Right lobe of liver (tissue), 6 donors: ENCODE data around the gene BEST2. TPM values are rescaled to one million over a fixed set of nuclear protein-coding genes. Genes with fewer than 3 reads are reported as not detected.
A peak's percentile ranks its signal among the peaks of the same experiment; 100 is the strongest.

Experiments
- ATAC-seq, 4 donors: fragments of 200-7000 bp; cut with Tn5 transposase; one replicate each; pipeline ENCODE4 v1.9.1; 2020; ENCODE audit warnings: mild to moderate bottlenecking in 4 of 4, moderate library complexity in 4 of 4
- DNase-seq, 3 donors: peaks; one replicate each; pipeline ENCODE4 v3.0.0-alpha.2; 2020
- H3K27ac ChIP-seq, 3 donors: fragments of 200-600 bp; one replicate each; pipeline ENCODE4 v1.8.0; 2022
- H3K27me3 ChIP-seq, 2 donors: fragments of 200-600 bp; one replicate each; pipeline ENCODE4 v1.8.0; 2022
- H3K36me3 ChIP-seq, 4 donors: fragments of 200-600 bp; sonication (generic) in 1 of 4; one replicate each; pipeline versions ENCODE4 v1.5.1 to v1.8.0; 2017 to 2022; ENCODE audit warnings: control low read depth in 1 of 4
- H3K4me1 ChIP-seq, 4 donors: fragments of 200-600 bp; sonication (generic) in 1 of 4; one replicate each; pipeline versions ENCODE4 v1.5.1 to v1.8.0; 2017 to 2022; ENCODE audit warnings: control low read depth in 1 of 4
- H3K4me3 ChIP-seq, 3 donors: fragments of 200-600 bp; one replicate each; pipeline ENCODE4 v1.8.0; 2022
- H3K9me3 ChIP-seq, 4 donors: fragments of 200-600 bp; sonication (generic) in 1 of 4; one replicate each; pipeline versions ENCODE4 v1.5.1 to v1.8.0; 2017 to 2022; ENCODE audit warnings: control low read depth in 1 of 4
- POLR2A ChIP-seq: fragments of 450-650 bp; IDR thresholded peaks from one replicate; pipeline ENCODE4 v1.6.1; 2017; ENCODE audit warnings: antibody characterized with exemption, mild to moderate bottlenecking
- WGBS: methylation state at CpG from one replicate; pipeline ENCODE4 v1.1.6; 2018; ENCODE audit warnings: low coverage, low lambda C conversion rate; ENCODE audit not compliant: insufficient coverage; ENCODE audit errors: missing lambda C conversion rate; 5-methylcytosine and 5-hydroxymethylcytosine counted together
- intact Hi-C, 2 donors: fragments of 100-400 bp; cut with DNase I; formaldehyde crosslinking; loops; one replicate each; pipeline versions ENCODE4 v1.11.2 to v1.14.1; 2022
- total RNA-seq, 6 experiments: library from RNA; depleted of rRNA in 2 of 6; stranded (reverse); fragments of >200 nt in 2 of 6; fragmentation: NEBNext Ultra II Directional in 3 of 6; extraction: Animal tissue kit (Norgen Biotek cat#: 25700) in 3 of 6; gene quantifications; one replicate each; pipeline versions ENCODE4 v1.1.0 to v1.2.4, GENCODE V29; 2016 to 2023
- TF ChIP-seq, protein P1 (sequence below), 4 donors: fragments of 200-600 bp in 3 of 4; fragments of 450-650 bp in 1 of 4; IDR thresholded peaks; one replicate each; pipeline versions ENCODE4 v1.5.1 to v1.8.0; 2016 to 2022; ENCODE audit warnings: antibody characterized with exemption in 4 of 4, mild to moderate bottlenecking in 2 of 4
- donor health status: DM: no; HTN: yes; CAD: no.
- donor health status: DM: no; HTN: no; CAD: no.
- donor health status: DM: no; HTN: no; CAD: no.
- donor health status: DM: no; HTN: yes; CAD: no.
- donor health status: DM: no; HTN: yes; CAD: no.

The BEST2 gene
- total RNA-seq, 6 experiments from 2014 or later = not detected

DNA sequence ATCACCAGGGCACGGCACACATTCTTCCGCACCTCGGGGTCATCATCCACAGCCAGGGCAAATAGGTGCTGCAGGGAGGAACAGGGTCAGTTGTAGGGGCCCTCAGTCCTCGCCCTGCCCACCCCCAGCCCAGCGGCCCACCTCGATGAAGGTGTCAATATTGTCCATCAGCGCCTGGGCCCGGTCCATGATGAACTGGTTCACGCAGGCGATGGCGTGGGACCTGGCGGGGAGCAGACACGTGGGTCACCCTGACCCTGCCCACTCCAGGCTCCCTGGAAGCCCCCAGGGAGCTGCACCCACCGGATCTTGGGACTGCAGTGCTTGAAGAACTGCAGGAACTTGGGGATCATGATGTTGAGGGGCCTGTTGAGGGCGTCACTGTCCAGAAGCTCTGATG is 36.5 kb upstream of the BEST2 start:
- Histone ChIP-seq H3K4me1 (peaks cover 0 to 3% (median under 1%) of the 10 kb centered on the region in 4 donors), H3K9me3 (no peaks in the 10 kb centered on the region), H3K27me3 (no peaks in the 10 kb centered on the region), H3K27ac (no peak overlapping the region), H3K4me3 (no peak overlapping the region), H3K36me3 (peaks cover 23 to 54% (median 38%) of the 10 kb centered on the region in 4 donors)
- no peak for ATAC-seq
- intact Hi-C loops = no loop called here
- no CpG with 5 or more reads among the region's 15 CpGs for WGBS
- DNase-seq = no peak
- no peak for TF ChIP-seq POLR2A
- TF ChIP-seq, protein P1, sequence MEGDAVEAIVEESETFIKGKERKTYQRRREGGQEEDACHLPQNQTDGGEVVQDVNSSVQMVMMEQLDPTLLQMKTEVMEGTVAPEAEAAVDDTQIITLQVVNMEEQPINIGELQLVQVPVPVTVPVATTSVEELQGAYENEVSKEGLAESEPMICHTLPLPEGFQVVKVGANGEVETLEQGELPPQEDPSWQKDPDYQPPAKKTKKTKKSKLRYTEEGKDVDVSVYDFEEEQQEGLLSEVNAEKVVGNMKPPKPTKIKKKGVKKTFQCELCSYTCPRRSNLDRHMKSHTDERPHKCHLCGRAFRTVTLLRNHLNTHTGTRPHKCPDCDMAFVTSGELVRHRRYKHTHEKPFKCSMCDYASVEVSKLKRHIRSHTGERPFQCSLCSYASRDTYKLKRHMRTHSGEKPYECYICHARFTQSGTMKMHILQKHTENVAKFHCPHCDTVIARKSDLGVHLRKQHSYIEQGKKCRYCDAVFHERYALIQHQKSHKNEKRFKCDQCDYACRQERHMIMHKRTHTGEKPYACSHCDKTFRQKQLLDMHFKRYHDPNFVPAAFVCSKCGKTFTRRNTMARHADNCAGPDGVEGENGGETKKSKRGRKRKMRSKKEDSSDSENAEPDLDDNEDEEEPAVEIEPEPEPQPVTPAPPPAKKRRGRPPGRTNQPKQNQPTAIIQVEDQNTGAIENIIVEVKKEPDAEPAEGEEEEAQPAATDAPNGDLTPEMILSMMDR (IDR thresholded peaks at IDR 0.05) = no peak

DNA sequence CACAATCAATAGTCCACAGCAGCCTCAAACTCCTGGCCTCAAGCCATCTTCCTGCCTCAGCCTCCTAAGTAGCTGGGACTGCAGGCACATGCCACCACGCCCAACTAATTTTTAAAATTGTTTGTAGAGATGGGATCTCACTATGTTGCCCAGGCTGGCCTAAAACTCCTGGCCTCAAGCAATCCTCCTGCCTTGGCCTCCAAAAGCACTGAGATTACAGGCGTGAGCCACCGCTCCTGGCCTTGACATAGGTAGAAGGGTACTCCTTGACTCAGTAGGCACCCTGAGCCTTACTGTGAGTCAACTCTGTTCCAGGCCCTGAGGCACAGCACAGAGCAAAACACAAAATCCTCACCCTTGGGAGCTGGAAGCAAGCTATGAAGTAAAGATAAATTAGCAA is 35.7 kb upstream of the BEST2 start:
- intact Hi-C loops = no loop called here
- WGBS = 77% methylated on average over 2 of the region's 3 CpGs
- ATAC-seq (peak in 1 of 4 donors; percentile 40), DNase-seq (no peak)
- H3K36me3 ChIP-seq = peaks cover 16 to 46% (median 33%) of the 10 kb centered on the region in 4 donors
- no peak overlapping the region for H3K4me3 ChIP-seq
- H3K27ac ChIP-seq = no peak overlapping the region
- no peaks in the 10 kb centered on the region for H3K27me3 ChIP-seq
- no peaks in the 10 kb centered on the region for H3K9me3 ChIP-seq
- peaks cover 0 to 7% (median under 1%) of the 10 kb centered on the region in 4 donors for H3K4me1 ChIP-seq
- no peak for TF ChIP-seq POLR2A
- TF ChIP-seq, protein P1 (IDR thresholded peaks at IDR 0.05) = no peak

DNA sequence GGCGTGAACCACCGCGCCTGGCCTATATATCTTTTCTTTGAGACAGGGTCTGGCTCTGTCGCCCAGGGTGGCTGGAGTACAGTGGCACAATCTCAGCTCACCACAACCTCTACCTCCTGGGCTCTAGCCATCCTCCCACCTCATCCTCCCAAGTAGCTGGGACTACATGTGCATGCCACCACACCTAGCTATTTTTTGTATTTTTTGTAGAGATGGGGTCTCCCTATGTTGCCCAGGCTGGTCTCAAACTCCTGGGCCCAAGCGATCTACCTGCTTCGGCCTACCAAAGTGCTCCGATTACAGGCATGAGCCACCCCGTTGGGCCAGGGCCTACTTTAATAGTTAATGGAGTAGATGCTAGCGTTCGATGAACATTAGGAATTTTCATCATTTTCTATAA is 31.3 kb upstream of the BEST2 start:
- no peak for ATAC-seq
- no peak overlapping the region for H3K4me3 ChIP-seq
- WGBS = 84% methylated on average over 6 of the region's 10 CpGs
- intact Hi-C loops = loop anchor here in 1 of 2 donors (10.0 kb wide), 1 partner anchor 55 kb away; the partner anchor contains the start of gene HOOK2
- H3K9me3 ChIP-seq = no peaks in the 10 kb centered on the region
- DNase-seq = no peak
- H3K27me3 ChIP-seq = no peaks in the 10 kb centered on the region
- TF ChIP-seq, protein P1 (IDR thresholded peaks at IDR 0.05) = no peak
- peaks cover 3 to 14% (median 7%) of the 10 kb centered on the region in 4 donors for H3K36me3 ChIP-seq
- H3K27ac ChIP-seq = no peak overlapping the region
- H3K4me1 ChIP-seq = peaks cover 0 to 19% (median 4%) of the 10 kb centered on the region in 4 donors

DNA sequence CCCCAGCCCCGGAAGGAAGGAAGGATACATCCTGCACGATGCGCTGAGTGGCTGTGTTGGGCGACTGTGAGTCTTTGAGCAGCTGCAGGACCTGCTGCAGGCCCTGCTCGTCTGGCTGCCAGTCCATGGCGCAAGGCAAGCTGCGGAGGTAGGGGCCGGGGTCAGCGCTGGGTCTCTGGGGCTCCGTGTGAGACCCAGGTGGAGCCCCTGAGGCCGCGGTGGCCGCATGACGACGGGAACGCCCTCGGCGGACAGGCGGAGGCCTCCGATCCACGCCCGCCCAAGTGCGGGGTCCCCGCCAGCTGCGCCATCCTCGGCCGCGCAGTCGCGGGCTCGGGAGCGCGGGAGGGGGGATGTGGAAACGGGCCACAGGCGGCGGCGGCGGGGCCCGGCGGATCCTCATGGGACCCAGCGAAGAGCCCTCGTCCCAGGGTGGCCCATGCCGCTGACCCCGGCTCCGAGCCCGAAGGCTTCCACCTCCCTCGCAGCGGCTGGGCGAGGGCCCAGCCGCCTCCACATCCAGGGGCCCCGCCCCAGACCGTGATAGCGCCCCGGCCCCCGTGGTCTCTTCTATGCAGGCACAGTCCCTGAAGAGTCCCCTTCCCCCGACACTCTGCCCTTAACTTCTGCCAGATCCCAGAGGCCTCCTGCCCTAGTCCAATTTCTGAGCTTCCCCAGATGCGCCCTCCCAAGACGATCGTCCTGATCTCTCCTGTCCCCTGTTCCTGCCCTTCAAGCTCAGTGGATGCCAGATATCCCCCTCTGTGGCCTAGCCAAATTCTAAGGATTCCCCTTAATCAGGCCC is 30.5 kb upstream of the BEST2 start:
- ATAC-seq = peak in 3 of 4 donors; percentile 3 to 15 (median 12)
- peak overlapping the region; percentile 21 to 81 (median 71) for H3K27ac ChIP-seq
- TF ChIP-seq, protein P1 (IDR thresholded peaks at IDR 0.05) = no peak
- H3K36me3 ChIP-seq = peaks cover 0 to 9% (median 5%) of the 10 kb centered on the region in 4 donors
- WGBS = 0% methylated on average over 6 of the region's 59 CpGs
- H3K4me1 ChIP-seq = peaks cover 0 to 17% (median 4%) of the 10 kb centered on the region in 4 donors
- peak overlapping the region; percentile 56 to 75 (median 60) for H3K4me3 ChIP-seq
- H3K9me3 ChIP-seq = no peaks in the 10 kb centered on the region
- H3K27me3 ChIP-seq = no peaks in the 10 kb centered on the region
- DNase-seq = peak in 1 of 3 donors; percentile 38
- intact Hi-C loops = loop anchor here in 1 of 2 donors (10.0 kb wide), 1 partner anchor 54 kb away; the partner anchor contains the start of gene HOOK2
